ENCODE measurements around the gene PCYT2.
A peak's percentile ranks its signal among the peaks of the same experiment; 100 is the strongest.

PCYT2 gene

GRCh38 chr17:81911277-81911961, at the start of gene PCYT2:
Gene PCYT2, minus strand, starts transcription at chr17:81911399. Its CDS starts 44 bp downstream, at chr17:81911355.
- H3K4me3 ChIP-seq (ENCODE audit: low read length), result peak within 1 kb of the TSS; percentile 72
- DNase-seq (ENCODE audit: low read depth), result peak; percentile 74
- TF ChIP-seq, protein P1, sequence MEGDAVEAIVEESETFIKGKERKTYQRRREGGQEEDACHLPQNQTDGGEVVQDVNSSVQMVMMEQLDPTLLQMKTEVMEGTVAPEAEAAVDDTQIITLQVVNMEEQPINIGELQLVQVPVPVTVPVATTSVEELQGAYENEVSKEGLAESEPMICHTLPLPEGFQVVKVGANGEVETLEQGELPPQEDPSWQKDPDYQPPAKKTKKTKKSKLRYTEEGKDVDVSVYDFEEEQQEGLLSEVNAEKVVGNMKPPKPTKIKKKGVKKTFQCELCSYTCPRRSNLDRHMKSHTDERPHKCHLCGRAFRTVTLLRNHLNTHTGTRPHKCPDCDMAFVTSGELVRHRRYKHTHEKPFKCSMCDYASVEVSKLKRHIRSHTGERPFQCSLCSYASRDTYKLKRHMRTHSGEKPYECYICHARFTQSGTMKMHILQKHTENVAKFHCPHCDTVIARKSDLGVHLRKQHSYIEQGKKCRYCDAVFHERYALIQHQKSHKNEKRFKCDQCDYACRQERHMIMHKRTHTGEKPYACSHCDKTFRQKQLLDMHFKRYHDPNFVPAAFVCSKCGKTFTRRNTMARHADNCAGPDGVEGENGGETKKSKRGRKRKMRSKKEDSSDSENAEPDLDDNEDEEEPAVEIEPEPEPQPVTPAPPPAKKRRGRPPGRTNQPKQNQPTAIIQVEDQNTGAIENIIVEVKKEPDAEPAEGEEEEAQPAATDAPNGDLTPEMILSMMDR (conservative IDR thresholded peaks at IDR 0.05; ENCODE audit: low read length), result no peak

DNA sequence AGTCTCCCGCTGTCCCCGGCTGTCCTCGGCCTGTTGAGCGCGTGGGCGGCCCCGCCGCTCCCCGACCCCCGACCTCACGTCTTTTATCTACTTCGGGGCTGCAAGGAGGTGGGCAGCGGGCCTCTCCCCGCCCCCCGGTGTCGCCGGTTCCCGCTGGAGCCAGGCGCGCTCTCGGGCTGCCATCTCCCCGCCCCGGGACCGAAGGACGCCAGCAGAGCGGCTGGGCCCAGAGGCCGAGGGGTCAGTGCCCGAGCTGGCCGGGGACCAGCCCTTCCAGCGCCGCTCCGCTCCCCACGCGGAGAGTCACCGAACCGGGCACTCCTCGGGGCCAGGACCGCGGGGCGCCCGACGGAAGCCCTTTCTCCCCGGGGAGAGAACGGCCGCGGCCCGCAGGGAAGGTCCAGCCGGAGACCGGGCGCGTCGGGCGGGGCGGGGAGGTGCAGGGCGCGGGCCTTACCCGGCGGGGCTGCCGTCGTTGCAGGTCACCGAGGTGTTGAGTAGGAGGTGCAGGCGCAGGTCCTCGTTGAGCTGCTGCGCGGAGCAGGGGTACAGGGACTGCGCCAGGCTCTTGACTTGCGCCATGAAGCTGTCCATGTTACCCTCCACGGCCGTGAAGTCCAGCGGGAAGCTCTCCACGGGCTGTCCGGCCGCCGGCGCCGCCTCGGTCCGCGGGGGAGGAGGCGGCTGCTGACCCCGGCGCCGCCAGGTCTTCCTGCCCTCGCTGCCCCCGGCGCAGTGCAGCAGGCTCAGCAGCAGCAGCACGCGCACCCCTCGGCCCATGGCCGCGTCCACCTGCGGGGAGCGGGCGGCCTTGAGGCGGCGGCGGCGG, 49.1 kb upstream of the PCYT2 start:
- no peak overlapping the region for H3K4me3 ChIP-seq (ENCODE audit: low read length)
- no peak for DNase-seq (ENCODE audit: low read depth)
- TF ChIP-seq, protein P1 (conservative IDR thresholded peaks at IDR 0.05; ENCODE audit: low read length), result no peak

DNA sequence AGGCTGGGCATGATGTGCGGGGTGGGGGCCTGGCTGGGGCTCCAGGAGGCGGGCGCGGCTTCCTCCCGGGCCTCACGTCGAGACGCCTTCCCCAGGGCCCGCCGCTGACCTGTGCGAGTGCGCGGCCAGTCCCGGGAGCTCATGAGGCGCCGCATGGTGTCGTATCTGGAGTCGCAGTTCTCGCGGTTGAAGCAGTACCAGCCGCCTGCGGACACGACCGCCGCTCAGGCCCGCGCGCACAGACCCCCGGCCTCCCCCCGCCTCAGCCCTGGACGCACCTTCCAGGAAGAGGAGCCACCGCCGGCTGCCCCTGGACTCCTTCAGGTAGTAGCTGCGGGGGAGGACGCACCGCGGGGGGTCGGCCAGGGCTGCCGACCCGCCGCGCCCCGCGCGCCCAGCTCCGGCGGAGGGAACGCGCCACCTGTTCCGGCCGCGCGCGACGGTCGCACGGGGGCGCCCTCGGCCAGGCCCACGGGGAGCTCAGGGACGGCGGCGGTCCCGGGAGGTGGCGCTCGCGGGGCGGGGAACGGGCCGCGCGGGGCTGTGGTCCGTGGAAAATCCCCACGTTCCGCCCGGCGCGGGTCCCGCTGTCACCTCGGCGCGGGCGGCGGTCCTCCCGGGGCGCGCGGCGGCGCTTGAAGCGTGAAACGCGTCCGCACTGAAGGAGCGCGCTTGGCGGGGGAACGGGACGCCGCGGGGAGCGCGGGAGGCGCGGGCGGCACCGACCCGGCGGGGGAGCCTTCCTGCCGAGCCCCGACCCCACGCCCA, 48.3 kb upstream of the PCYT2 start:
- TF ChIP-seq, protein P1 (conservative IDR thresholded peaks at IDR 0.05; ENCODE audit: low read length), result peak; percentile 40
- H3K4me3 ChIP-seq (ENCODE audit: low read length), result no peak overlapping the region
- peak; percentile 35 for DNase-seq (ENCODE audit: low read depth)

- TF ChIP-seq, protein P1 (conservative IDR thresholded peaks at IDR 0.05; ENCODE audit: low read length), result no peak
- no peak for DNase-seq (ENCODE audit: low read depth)
- no peak overlapping the region for H3K4me3 ChIP-seq (ENCODE audit: low read length)
These were observed 47.6 kb upstream of the PCYT2 start for GRCh38 chr17:81958633-81959342.

DNA sequence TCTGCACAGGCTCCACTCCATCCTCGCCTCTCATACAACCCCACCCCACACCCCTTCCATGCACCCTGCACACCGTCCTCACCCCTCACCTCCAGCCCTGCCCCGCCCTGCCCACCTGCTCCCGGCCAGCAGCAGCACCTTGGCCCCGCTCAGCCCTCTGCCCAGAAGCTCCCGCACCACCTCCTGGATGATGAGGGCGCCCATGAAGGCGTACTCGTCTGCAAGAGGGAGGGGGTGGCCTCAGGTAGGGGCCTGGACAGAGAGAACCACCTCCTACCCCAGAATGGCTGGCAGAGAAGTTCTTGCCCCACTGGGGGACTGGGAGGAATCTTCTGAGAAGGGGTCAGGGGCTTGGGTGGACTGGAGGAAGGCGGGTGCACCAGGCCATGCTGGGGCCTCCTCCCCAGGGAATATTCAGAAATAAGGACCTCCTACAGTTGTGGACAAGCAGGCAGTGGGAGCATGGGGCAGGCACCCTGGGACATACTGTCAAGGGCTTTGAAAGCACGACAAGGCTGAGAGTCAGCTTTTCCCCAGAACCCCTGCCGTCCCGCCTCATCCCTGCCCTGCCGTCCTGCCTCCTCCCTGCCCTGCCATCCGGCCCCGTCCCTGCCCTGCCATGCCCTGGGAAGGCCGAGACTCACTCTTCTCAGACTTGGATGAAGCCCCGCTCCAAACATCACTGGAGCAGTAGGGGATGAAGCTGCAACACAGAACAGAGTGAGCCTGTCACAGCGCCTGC, 46.7 kb upstream of the PCYT2 start:
- no peak for DNase-seq (ENCODE audit: low read depth)
- TF ChIP-seq, protein P1 (conservative IDR thresholded peaks at IDR 0.05; ENCODE audit: low read length), result no peak
- H3K4me3 ChIP-seq (ENCODE audit: low read length), result no peak overlapping the region
